Spleen (tissue), 11 donors: ENCODE measurements around the gene CCDC7. TPM values are rescaled to one million over a fixed set of nuclear protein-coding genes. Genes with fewer than 3 reads are reported as not detected.

Experiments used
- DNase-seq: peaks from one replicate; pipeline ENCODE4 v3.0.0-alpha.2; 2020
- H3K27ac ChIP-seq, 8 donors: fragments of 200-600 bp; sonication (generic) in 7 of 8; 1 replicate in 4 of 8; 2 replicates in 4 of 8; pipeline versions ENCODE4 v1.5.0 to v1.8.0; 2016 to 2021; ENCODE audit warnings: inconsistent platforms in 4 of 8, mild to moderate bottlenecking in 4 of 8, moderate library complexity in 1 of 8
- H3K27me3 ChIP-seq, 7 donors: fragments of 200-600 bp; sonication (generic) in 6 of 7; replicated peaks in 1 of 7; 1 replicate in 4 of 7; 2 replicates in 3 of 7; pipeline versions ENCODE4 v1.5.0 to v1.8.0; 2016 to 2021; ENCODE audit warnings: inconsistent platforms in 3 of 7, mild to moderate bottlenecking in 1 of 7
- H3K36me3 ChIP-seq, 6 donors: fragments of 200-600 bp; sonication (generic) in 5 of 6; 1 replicate in 4 of 6; 2 replicates in 2 of 6; pipeline versions ENCODE4 v1.5.0 to v1.8.0; 2016 to 2021; ENCODE audit warnings: inconsistent platforms in 2 of 6
- H3K4me1 ChIP-seq, 6 donors: fragments of 200-600 bp; sonication (generic) in 5 of 6; 1 replicate in 3 of 6; 2 replicates in 3 of 6; pipeline versions ENCODE4 v1.5.0 to v1.8.0; 2016 to 2021; ENCODE audit warnings: inconsistent platforms in 3 of 6
- H3K4me3 ChIP-seq, 8 donors: fragments of 200-600 bp; sonication (generic) in 7 of 8; 1 replicate in 4 of 8; 2 replicates in 4 of 8; pipeline versions ENCODE4 v1.5.0 to v1.8.0; 2016 to 2021; ENCODE audit warnings: inconsistent platforms in 4 of 8, mild to moderate bottlenecking in 4 of 8, moderate library complexity in 2 of 8
- H3K9me3 ChIP-seq, 8 donors: fragments of 200-600 bp; sonication (generic) in 7 of 8; 1 replicate in 4 of 8; 2 replicates in 4 of 8; pipeline versions ENCODE4 v1.5.0 to v1.8.0; 2016 to 2021; ENCODE audit warnings: inconsistent platforms in 4 of 8
- POLR2A ChIP-seq, 3 donors: fragments of 450-650 bp; IDR thresholded peaks; one replicate each; pipeline ENCODE4 v1.5.1; 2017; ENCODE audit warnings: antibody characterized with exemption in 3 of 3, mild to moderate bottlenecking in 1 of 3
- POLR2AphosphoS5 ChIP-seq, 3 donors: sonication (generic); formaldehyde crosslinking; IDR thresholded peaks; one replicate each; pipeline ENCODE4 v1.5.1; 2017; ENCODE audit warnings: antibody characterized with exemption in 3 of 3
- WGBS, 5 donors: extraction: QIAGEN DNeasy Blood & Tissue Kit in 3 of 5; methylation state at CpG; one replicate each; pipeline versions ENCODE4 v1.1.5 to v1.1.7; 2013 to 2018; 5-methylcytosine and 5-hydroxymethylcytosine counted together
- intact Hi-C: fragments of 100-400 bp; cut with DNase I; formaldehyde crosslinking; loops from one replicate; pipeline ENCODE4 v1.15.0; 2023; ENCODE audit warnings: low total_unique reads
- polyA plus RNA-seq, 3 donors: library from polyadenylated mRNA; stranded (reverse); fragments of 200-250 nt; gene quantifications; one replicate each; pipeline ENCODE4 v1.2.1, GENCODE V29; 2013
- total RNA-seq, 7 donors: library from RNA; depleted of rRNA in 3 of 7; stranded (reverse); fragments of >200 nt in 3 of 7; fragmentation: NEBNext Ultra II Directional in 4 of 7; extraction: Animal tissue kit (Norgen Biotek cat#: 25700) in 4 of 7; gene quantifications; one replicate each; pipeline versions ENCODE4 v1.1.0 to v1.2.1, GENCODE V29; 2016 to 2021
- TF ChIP-seq, protein P1 (sequence below), 11 experiments: fragments of 200-600 bp in 7 of 11; fragments of 450-650 bp in 4 of 11; sonication (generic) in 4 of 11; IDR thresholded peaks in 8 of 11; conservative IDR thresholded peaks in 3 of 11; 1 replicate in 7 of 11; 2 replicates in 4 of 11; pipeline versions ENCODE4 v1.4.0 to v1.8.0; 2016 to 2021; ENCODE audit warnings: antibody characterized with exemption in 11 of 11, inconsistent platforms in 4 of 11, mild to moderate bottlenecking in 1 of 11
- donor health status: healthy with polysubstance abuse.
- donor health status: DM: no; HTN: no; CAD: no; lungs with moderate emphysema.
- donor health status: DM: no; HTN: no; CAD: no.
- donor health status: Bipolar disorder and iron deficiency.
- donor health status: healthy.
- donor health status: DM: no; HTN: no; CAD: no.
- donor health status: DM: yes; HTN: yes; CAD: no.

CCDC7 gene
- total and polyA plus RNA-seq, 10 donors: 0.70 to 32.6 (median 22.9) TPM

GRCh38 chr10:32446536-32447406 is 831 bp downstream of the CCDC7 start:
- H3K27ac ChIP-seq: peak overlapping the region; percentile 95 to 98 (median 97)
- H3K36me3 ChIP-seq: peaks cover 0 to 4% (median 0%) of the 10 kb centered on the region in 6 donors
- DNase-seq: no peak
- TF ChIP-seq POLR2AphosphoS5 (IDR thresholded peaks at IDR 0.05) (no peak), POLR2A (IDR thresholded peaks at IDR 0.05) (no peak)
- TF ChIP-seq, protein P1, sequence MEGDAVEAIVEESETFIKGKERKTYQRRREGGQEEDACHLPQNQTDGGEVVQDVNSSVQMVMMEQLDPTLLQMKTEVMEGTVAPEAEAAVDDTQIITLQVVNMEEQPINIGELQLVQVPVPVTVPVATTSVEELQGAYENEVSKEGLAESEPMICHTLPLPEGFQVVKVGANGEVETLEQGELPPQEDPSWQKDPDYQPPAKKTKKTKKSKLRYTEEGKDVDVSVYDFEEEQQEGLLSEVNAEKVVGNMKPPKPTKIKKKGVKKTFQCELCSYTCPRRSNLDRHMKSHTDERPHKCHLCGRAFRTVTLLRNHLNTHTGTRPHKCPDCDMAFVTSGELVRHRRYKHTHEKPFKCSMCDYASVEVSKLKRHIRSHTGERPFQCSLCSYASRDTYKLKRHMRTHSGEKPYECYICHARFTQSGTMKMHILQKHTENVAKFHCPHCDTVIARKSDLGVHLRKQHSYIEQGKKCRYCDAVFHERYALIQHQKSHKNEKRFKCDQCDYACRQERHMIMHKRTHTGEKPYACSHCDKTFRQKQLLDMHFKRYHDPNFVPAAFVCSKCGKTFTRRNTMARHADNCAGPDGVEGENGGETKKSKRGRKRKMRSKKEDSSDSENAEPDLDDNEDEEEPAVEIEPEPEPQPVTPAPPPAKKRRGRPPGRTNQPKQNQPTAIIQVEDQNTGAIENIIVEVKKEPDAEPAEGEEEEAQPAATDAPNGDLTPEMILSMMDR (IDR thresholded peaks at IDR 0.05 in 8 of 11, conservative IDR thresholded peaks at IDR 0.05 in 3 of 11): no peak
- intact Hi-C loops: no loop called here
- H3K27me3 ChIP-seq: no peaks in the 10 kb centered on the region
- H3K4me1 ChIP-seq: peaks cover 0 to 23% (median 15%) of the 10 kb centered on the region in 6 donors
- H3K9me3 ChIP-seq: no peaks in the 10 kb centered on the region
- WGBS, 5 donors: 2 to 17% (median 3%) methylated on average over 18 of the region's 18 CpGs
- H3K4me3 ChIP-seq: peak overlapping the region; percentile 51 to 83 (median 66)

GRCh38 chr10:32454148-32454547 is 8.2 kb downstream of the CCDC7 start:
- Histone ChIP-seq H3K36me3 (peaks cover 0 to 61% (median 13%) of the 10 kb centered on the region in 6 donors), H3K27ac (no peak overlapping the region), H3K4me1 (no peaks in the 10 kb centered on the region), H3K9me3 (no peaks in the 10 kb centered on the region), H3K4me3 (no peak overlapping the region), H3K27me3 (no peaks in the 10 kb centered on the region)
- WGBS, 5 donors: 96 to 99% (median 97%) methylated on average over 4 of the region's 4 CpGs
- TF ChIP-seq, protein P1 (IDR thresholded peaks at IDR 0.05 in 8 of 11, conservative IDR thresholded peaks at IDR 0.05 in 3 of 11): no peak
- no peak for TF ChIP-seq POLR2AphosphoS5 (IDR thresholded peaks at IDR 0.05)
- TF ChIP-seq POLR2A (IDR thresholded peaks at IDR 0.05): no peak
- no peak for DNase-seq
- intact Hi-C loops: no loop called here

DNA sequence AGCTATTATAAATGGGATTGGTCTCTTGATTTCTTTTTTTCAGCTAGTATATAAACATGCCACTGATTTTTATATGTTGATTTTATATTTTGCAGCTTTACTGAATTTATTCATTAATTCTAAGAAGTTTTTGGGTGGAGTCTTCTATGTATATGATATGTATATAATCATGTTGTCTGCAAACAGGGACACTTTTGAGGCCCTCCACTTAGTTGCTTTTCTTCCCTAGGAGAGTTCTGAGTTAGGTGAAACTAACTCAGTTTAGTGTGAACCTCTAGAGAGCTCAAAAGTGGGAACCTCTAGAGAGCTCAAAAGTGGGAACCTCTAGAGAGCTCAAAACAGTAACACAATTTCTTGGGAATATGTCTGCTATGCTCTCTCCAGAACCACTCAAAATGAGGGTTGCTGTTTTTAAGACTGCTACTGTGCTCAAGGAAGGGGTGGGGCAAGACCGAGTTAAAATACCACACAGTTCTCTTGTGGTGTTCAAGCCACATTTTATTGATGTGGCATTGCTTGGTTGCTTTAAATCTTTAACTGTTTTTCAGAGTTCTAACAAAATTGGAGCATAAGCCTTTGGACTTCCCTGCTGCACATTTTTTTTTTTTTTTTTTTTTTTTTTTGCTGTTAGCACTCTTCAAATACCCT is 13.2 kb downstream of the CCDC7 start:
- TF ChIP-seq POLR2AphosphoS5 (IDR thresholded peaks at IDR 0.05) (no peak), POLR2A (IDR thresholded peaks at IDR 0.05) (no peak)
- TF ChIP-seq, protein P1 (IDR thresholded peaks at IDR 0.05 in 8 of 11, conservative IDR thresholded peaks at IDR 0.05 in 3 of 11): no peak
- no peak for DNase-seq
- Histone ChIP-seq H3K9me3 (no peaks in the 10 kb centered on the region), H3K4me1 (no peaks in the 10 kb centered on the region), H3K36me3 (peaks cover 0 to 65% (median 2%) of the 10 kb centered on the region in 6 donors), H3K4me3 (no peak overlapping the region), H3K27me3 (no peaks in the 10 kb centered on the region), H3K27ac (no peak overlapping the region)
- WGBS, 5 donors: 38 to 84% (median 53%) methylated on average over 1 of the region's 1 CpG
- intact Hi-C loops: no loop called here

DNA sequence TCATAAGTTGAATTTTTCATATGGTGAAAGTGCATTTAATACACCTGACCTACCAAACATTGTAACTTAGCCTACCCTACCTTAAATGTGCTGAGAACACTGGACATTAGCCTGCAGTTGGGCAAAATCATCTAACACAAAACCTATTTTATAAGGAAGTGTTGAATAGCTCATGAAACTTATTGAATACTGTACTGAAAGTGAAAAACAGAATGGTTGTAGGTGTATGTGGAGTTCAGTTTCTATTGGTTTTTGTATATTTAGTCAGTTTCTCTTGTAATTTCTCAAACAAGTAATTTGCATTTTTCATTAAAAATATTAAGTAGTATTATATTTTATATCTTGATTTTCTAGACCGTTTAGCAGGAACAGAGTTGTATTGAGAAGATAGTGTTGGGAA is 15.3 kb downstream of the CCDC7 start:
- Histone ChIP-seq H3K4me3 (no peak overlapping the region), H3K27me3 (no peaks in the 10 kb centered on the region), H3K27ac (no peak overlapping the region), H3K36me3 (peaks cover 0 to 50% (median 0%) of the 10 kb centered on the region in 6 donors), H3K4me1 (no peaks in the 10 kb centered on the region), H3K9me3 (no peaks in the 10 kb centered on the region)
- intact Hi-C loops: no loop called here
- TF ChIP-seq, protein P1 (IDR thresholded peaks at IDR 0.05 in 8 of 11, conservative IDR thresholded peaks at IDR 0.05 in 3 of 11): no peak
- TF ChIP-seq POLR2AphosphoS5 (IDR thresholded peaks at IDR 0.05) (no peak), POLR2A (IDR thresholded peaks at IDR 0.05) (no peak)
- no peak for DNase-seq
- WGBS, 5 donors: 84 to 93% (median 91%) methylated on average over 1 of the region's 1 CpG
